ENCODE data around the gene MAP2K2.

The MAP2K2 gene

GRCh38 chr19:4115050-4115817, 8.7 kb downstream of the MAP2K2 start:
- intact Hi-C loops (cut with DNase I; ENCODE audit: low total_unique reads) = no loop called here
- Histone ChIP-seq H3K27ac (peak overlapping the region; percentile 16 to 22), H3K27me3 (no peaks in the 10 kb centered on the region), H3K9me3 (no peaks in the 10 kb centered on the region), H3K4me3 (no peak overlapping the region), H3K36me3 (peaks cover 25 to 97% (median 73%) of the 10 kb centered on the region in 3 donors), H3K4me1 (peaks cover 0 to under 1% (median 0%) of the 10 kb centered on the region in 4 donors)
- no peak for TF ChIP-seq CTCF (IDR thresholded peaks at IDR 0.05)
- DNase-seq = no peak

GRCh38 chr19:4114181-4114580, 9.7 kb downstream of the MAP2K2 start:
- Histone ChIP-seq H3K36me3 (peaks cover 36 to 99% (median 83%) of the 10 kb centered on the region in 3 donors), H3K27me3 (no peaks in the 10 kb centered on the region), H3K4me3 (no peak overlapping the region), H3K9me3 (no peaks in the 10 kb centered on the region), H3K27ac (no peak overlapping the region), H3K4me1 (no peaks in the 10 kb centered on the region)
- TF ChIP-seq CTCF (IDR thresholded peaks at IDR 0.05) = no peak
- intact Hi-C loops (cut with DNase I; ENCODE audit: low total_unique reads) = no loop called here
- no peak for DNase-seq

- no peak for TF ChIP-seq CTCF (IDR thresholded peaks at IDR 0.05)
- Histone ChIP-seq H3K27ac (no peak overlapping the region), H3K36me3 (peaks cover 42 to 100% (median 89%) of the 10 kb centered on the region in 3 donors), H3K4me3 (no peak overlapping the region), H3K4me1 (no peaks in the 10 kb centered on the region), H3K27me3 (no peaks in the 10 kb centered on the region), H3K9me3 (no peaks in the 10 kb centered on the region)
- intact Hi-C loops (cut with DNase I; ENCODE audit: low total_unique reads) = no loop called here
- no peak for DNase-seq
Observed at GRCh38 chr19:4113398-4114088, 10.4 kb downstream of the MAP2K2 start.

DNA sequence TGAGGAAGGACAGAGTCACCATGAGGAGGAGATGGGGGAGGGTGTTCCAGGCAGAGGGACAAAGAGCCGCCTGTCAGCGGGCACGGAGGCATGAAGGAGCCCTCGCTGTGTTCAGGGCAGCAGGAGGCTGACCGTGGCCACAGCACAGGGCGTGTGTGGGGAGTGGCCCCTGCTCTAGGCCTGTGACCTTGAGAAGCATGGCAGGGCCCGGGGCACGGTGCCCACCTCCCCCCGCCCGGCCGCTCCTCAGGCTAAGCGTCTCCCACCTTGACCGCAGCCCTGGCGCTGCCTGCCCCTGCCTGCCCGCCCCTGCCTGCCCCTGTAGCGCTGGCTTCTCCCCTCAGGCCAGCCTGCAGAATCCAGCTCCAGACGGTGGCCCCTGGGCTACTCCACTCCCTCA, 11.6 kb downstream of the MAP2K2 start:
- DNase-seq = no peak
- intact Hi-C loops (cut with DNase I; ENCODE audit: low total_unique reads) = no loop called here
- H3K36me3 ChIP-seq = peaks cover 46 to 100% (median 95%) of the 10 kb centered on the region in 3 donors

GRCh38 chr19:4109626-4109945, 14.3 kb downstream of the MAP2K2 start:
- no peak for DNase-seq
- Histone ChIP-seq H3K4me1 (no peaks in the 10 kb centered on the region), H3K27ac (no peak overlapping the region), H3K9me3 (no peaks in the 10 kb centered on the region), H3K4me3 (no peak overlapping the region), H3K36me3 (peaks cover 46 to 97% (median 82%) of the 10 kb centered on the region in 3 donors), H3K27me3 (no peaks in the 10 kb centered on the region)
- TF ChIP-seq CTCF (IDR thresholded peaks at IDR 0.05) = no peak
- intact Hi-C loops (cut with DNase I; ENCODE audit: low total_unique reads) = no loop called here

More for the DNA sequence above, 11.6 kb downstream of the MAP2K2 start:
- Histone ChIP-seq H3K9me3 (no peaks in the 10 kb centered on the region), H3K27ac (no peak overlapping the region), H3K4me1 (no peaks in the 10 kb centered on the region), H3K4me3 (no peak overlapping the region), H3K27me3 (no peaks in the 10 kb centered on the region)
- no peak for TF ChIP-seq CTCF (IDR thresholded peaks at IDR 0.05)

Data from tibial artery (tissue), 4 donors.